ENCODE data around the gene BAIAP2. TPM values are rescaled to one million over a fixed set of nuclear protein-coding genes. Genes with fewer than 3 reads are reported as not detected.
A peak's percentile ranks its signal among the peaks of the same experiment; 100 is the strongest.

Gene BAIAP2
- total RNA-seq, 3 donors from 2014 or later = 21.0 to 47.0 (median 37.6) TPM

- DNase-seq (ENCODE audit: low spot score in 2 of 2) = no peak
- Histone ChIP-seq H3K27me3 (no peaks in the 10 kb centered on the region), H3K4me1 (peaks cover 14 to 18% of the 10 kb centered on the region in 2 donors), H3K4me3 (no peak overlapping the region), H3K9me3 (no peaks in the 10 kb centered on the region), H3K36me3 (no peaks in the 10 kb centered on the region), H3K27ac (peak overlapping the region; percentile 80 to 92)
- intact Hi-C loops (cut with DNase I; ENCODE audit: low total_unique reads) = no loop called here
- peak in 1 of 3 donors; percentile 16 for TF ChIP-seq POLR2AphosphoS5 (IDR thresholded peaks at IDR 0.05)
- TF ChIP-seq POLR2A (IDR thresholded peaks at IDR 0.05) = no peak
Measured at GRCh38 chr17:81052199-81052997, 17.4 kb downstream of the BAIAP2 start.

GRCh38 chr17:81053041-81053970 lies 18.4 kb downstream of the BAIAP2 start:
- no peak overlapping the region for H3K4me3 ChIP-seq
- TF ChIP-seq CTCF (IDR thresholded peaks at IDR 0.05) = no peak
- no peak for TF ChIP-seq POLR2A (IDR thresholded peaks at IDR 0.05)
- TF ChIP-seq POLR2AphosphoS5 (IDR thresholded peaks at IDR 0.05) = no peak
- peaks cover 20 to 22% of the 10 kb centered on the region in 2 donors for H3K4me1 ChIP-seq
- H3K36me3 ChIP-seq = no peaks in the 10 kb centered on the region
- H3K27ac ChIP-seq = peak overlapping the region; percentile 80 to 92
- H3K27me3 ChIP-seq = no peaks in the 10 kb centered on the region
- intact Hi-C loops (cut with DNase I; ENCODE audit: low total_unique reads) = no loop called here
- H3K9me3 ChIP-seq = no peaks in the 10 kb centered on the region
- DNase-seq (ENCODE audit: low spot score in 2 of 2) = no peak

- DNase-seq (ENCODE audit: low spot score in 2 of 2) = no peak
- H3K4me3 ChIP-seq = no peak overlapping the region
- no peaks in the 10 kb centered on the region for H3K36me3 ChIP-seq
- intact Hi-C loops (cut with DNase I; ENCODE audit: low total_unique reads) = no loop called here
- no peak overlapping the region for H3K27ac ChIP-seq
- H3K9me3 ChIP-seq = no peaks in the 10 kb centered on the region
- H3K27me3 ChIP-seq = no peaks in the 10 kb centered on the region
- H3K4me1 ChIP-seq = peaks cover 18 to 21% of the 10 kb centered on the region in 2 donors
- TF ChIP-seq CTCF (IDR thresholded peaks at IDR 0.05) (no peak), POLR2A (IDR thresholded peaks at IDR 0.05) (no peak), POLR2AphosphoS5 (IDR thresholded peaks at IDR 0.05) (no peak)
Measured at GRCh38 chr17:81054308-81054707, 19.4 kb downstream of the BAIAP2 start.

- no peak overlapping the region for H3K4me3 ChIP-seq
- no peaks in the 10 kb centered on the region for H3K36me3 ChIP-seq
- H3K4me1 ChIP-seq = peaks cover 11 to 15% of the 10 kb centered on the region in 2 donors
- no peak for DNase-seq (ENCODE audit: low spot score in 2 of 2)
- TF ChIP-seq POLR2AphosphoS5 (IDR thresholded peaks at IDR 0.05) (no peak), POLR2A (IDR thresholded peaks at IDR 0.05) (no peak), CTCF (IDR thresholded peaks at IDR 0.05) (no peak)
- no peaks in the 10 kb centered on the region for H3K27me3 ChIP-seq
- no peak overlapping the region for H3K27ac ChIP-seq
- intact Hi-C loops (cut with DNase I; ENCODE audit: low total_unique reads) = no loop called here
- no peaks in the 10 kb centered on the region for H3K9me3 ChIP-seq
Measured at GRCh38 chr17:81054881-81055370, 20.0 kb downstream of the BAIAP2 start.

GRCh38 chr17:81056312-81056711 lies 21.4 kb downstream of the BAIAP2 start:
- TF ChIP-seq POLR2AphosphoS5 (IDR thresholded peaks at IDR 0.05) (no peak), POLR2A (IDR thresholded peaks at IDR 0.05) (no peak), CTCF (IDR thresholded peaks at IDR 0.05) (no peak)
- Histone ChIP-seq H3K36me3 (no peaks in the 10 kb centered on the region), H3K27me3 (no peaks in the 10 kb centered on the region), H3K27ac (peak overlapping the region in 1 of 2 donors; percentile 43), H3K9me3 (no peaks in the 10 kb centered on the region), H3K4me1 (peaks cover 9 to 10% of the 10 kb centered on the region in 2 donors), H3K4me3 (no peak overlapping the region)
- no peak for DNase-seq (ENCODE audit: low spot score in 2 of 2)
- intact Hi-C loops (cut with DNase I; ENCODE audit: low total_unique reads) = no loop called here

All from breast epithelium (tissue), 4 donors.